OCI-LY1 (cell line): ENCODE data around the gene IRS1.

Experiments used
- H2AFZ ChIP-seq: fragments of 200-600 bp; sonication (generic), shearing (Covaris generic); 2 replicates; pipeline ENCODE4 v1.6.0; 2014; ENCODE audit warnings: antibody characterized with exemption, mild to moderate bottlenecking, low read length
- H3F3A ChIP-seq: fragments of 200-600 bp; sonication (generic), shearing (Covaris generic); 2 replicates; pipeline ENCODE4 v1.6.0; 2014; ENCODE audit warnings: mild to moderate bottlenecking, antibody characterized with exemption, low read length, moderate library complexity; ENCODE audit not compliant: insufficient read depth
- H3K27ac ChIP-seq: fragments of 200-600 bp; sonication (generic); 2 replicates; pipeline ENCODE4 v1.5.1; 2014; ENCODE audit warnings: low read length, mixed run types, mild to moderate bottlenecking, low read depth; ENCODE audit not compliant: poor library complexity, severe bottlenecking
- H3K27me3 ChIP-seq: fragments of 200-600 bp; sonication (generic); 2 replicates; pipeline ENCODE4 v1.6.0; 2014; ENCODE audit warnings: antibody characterized with exemption, mild to moderate bottlenecking, low read length, moderate library complexity; ENCODE audit not compliant: insufficient read depth
- H3K36me3 ChIP-seq: fragments of 200-600 bp; sonication (generic); 2 replicates; pipeline ENCODE4 v1.6.1; 2014; ENCODE audit warnings: mild to moderate bottlenecking, antibody characterized with exemption, low read length, moderate library complexity, mixed read lengths; ENCODE audit not compliant: insufficient read depth
- H3K4me1 ChIP-seq: fragments of 200-600 bp; sonication (generic); 2 replicates; pipeline ENCODE4 v1.5.1; 2014; ENCODE audit warnings: mild to moderate bottlenecking, low read length, moderate library complexity; ENCODE audit not compliant: insufficient read depth, severe bottlenecking
- H3K4me2 ChIP-seq: fragments of 200-600 bp; sonication (generic), shearing (Covaris generic); 2 replicates; pipeline ENCODE4 v1.6.1; 2014; ENCODE audit warnings: low read length
- H3K4me3 ChIP-seq: fragments of 200-600 bp; sonication (generic); 2 replicates; pipeline ENCODE4 v1.5.1; 2014; ENCODE audit warnings: low read length, low read depth, mild to moderate bottlenecking, mixed read lengths; ENCODE audit not compliant: poor library complexity, severe bottlenecking
- H3K79me2 ChIP-seq: fragments of 200-600 bp; shearing (Covaris generic); 2 replicates; pipeline ENCODE4 v1.6.1; 2016; ENCODE audit warnings: mixed run types, low read length, mixed read lengths; ENCODE audit not compliant: insufficient read depth
- H3K9ac ChIP-seq: fragments of 200-600 bp; sonication (generic), shearing (Covaris generic); 2 replicates; pipeline ENCODE4 v1.6.1; 2014; ENCODE audit warnings: mild to moderate bottlenecking, low read length, mixed read lengths
- H3K9me2 ChIP-seq: fragments of 200-600 bp; sonication (generic), shearing (Covaris generic); 2 replicates; pipeline ENCODE4 v1.6.1; 2014; ENCODE audit warnings: low read depth, mild to moderate bottlenecking, low read length, mixed read lengths
- H3K9me3 ChIP-seq: fragments of 200-600 bp; shearing (Covaris generic); 2 replicates; pipeline ENCODE4 v1.6.1; 2014; ENCODE audit warnings: low read length, mixed read lengths
- H4K20me1 ChIP-seq: fragments of 200-600 bp; sonication (generic), shearing (Covaris generic); 2 replicates; pipeline ENCODE4 v1.6.0; 2016; ENCODE audit warnings: mild to moderate bottlenecking, low read length; ENCODE audit not compliant: insufficient read depth
- CTCF ChIP-seq: fragments of 200-600 bp; sonication (generic), shearing (Covaris generic); IDR thresholded peaks from 2 replicates; pipeline ENCODE4 v1.5.1; 2017; ENCODE audit warnings: mild to moderate bottlenecking, antibody characterized with exemption, low read length, moderate library complexity, mixed read lengths
- EZH2 ChIP-seq: fragments of 200-600 bp; sonication (generic), shearing (Covaris generic); IDR thresholded peaks from 2 replicates; pipeline ENCODE4 v1.8.0; 2017; ENCODE audit warnings: borderline replicate concordance, mixed run types, mild to moderate bottlenecking, antibody characterized with exemption, low read length, moderate library complexity, mixed read lengths

The IRS1 gene

GRCh38 chr2:226747288-226747687 lies 52.3 kb downstream of the IRS1 start:
- Histone ChIP-seq H3K79me2 (no peaks in the 10 kb centered on the region), H3K27ac (no peak overlapping the region), H3K9me3 (no peaks in the 10 kb centered on the region), H4K20me1 (no peaks in the 10 kb centered on the region), H2AFZ (no peak overlapping the region), H3K27me3 (no peaks in the 10 kb centered on the region), H3K4me1 (no peaks in the 10 kb centered on the region), H3K36me3 (no peaks in the 10 kb centered on the region), H3K4me2 (no peak overlapping the region), H3F3A (no peaks in the 10 kb centered on the region), H3K9ac (no peak overlapping the region), H3K4me3 (no peak overlapping the region), H3K9me2 (no peaks in the 10 kb centered on the region)
- TF ChIP-seq EZH2: no peak

- Histone ChIP-seq H3K4me3 (no peak overlapping the region), H4K20me1 (no peaks in the 10 kb centered on the region), H3F3A (no peaks in the 10 kb centered on the region), H2AFZ (no peak overlapping the region), H3K27me3 (no peaks in the 10 kb centered on the region), H3K27ac (no peak overlapping the region), H3K9ac (no peak overlapping the region), H3K36me3 (no peaks in the 10 kb centered on the region), H3K9me2 (no peaks in the 10 kb centered on the region), H3K4me2 (no peak overlapping the region), H3K79me2 (no peaks in the 10 kb centered on the region), H3K4me1 (no peaks in the 10 kb centered on the region), H3K9me3 (no peaks in the 10 kb centered on the region)
- no peak for TF ChIP-seq CTCF
- no peak for TF ChIP-seq EZH2
Measured at GRCh38 chr2:226746196-226746800, 53.3 kb downstream of the IRS1 start.

- H3K36me3 ChIP-seq: no peaks in the 10 kb centered on the region
- H3F3A ChIP-seq: no peaks in the 10 kb centered on the region
- H3K4me3 ChIP-seq: no peak overlapping the region
- H3K79me2 ChIP-seq: no peaks in the 10 kb centered on the region
- TF ChIP-seq CTCF (no peak), EZH2 (no peak)
- H4K20me1 ChIP-seq: no peaks in the 10 kb centered on the region
- no peak overlapping the region for H3K9ac ChIP-seq
- H3K27ac ChIP-seq: no peak overlapping the region
- H3K4me1 ChIP-seq: no peaks in the 10 kb centered on the region
- H3K27me3 ChIP-seq: no peaks in the 10 kb centered on the region
- no peak overlapping the region for H2AFZ ChIP-seq
- H3K9me3 ChIP-seq: no peaks in the 10 kb centered on the region
- no peak overlapping the region for H3K4me2 ChIP-seq
- no peaks in the 10 kb centered on the region for H3K9me2 ChIP-seq
Measured at GRCh38 chr2:226743915-226744314, 55.7 kb downstream of the IRS1 start.

- Histone ChIP-seq H3K4me3 (no peak overlapping the region), H4K20me1 (no peaks in the 10 kb centered on the region), H3K4me1 (no peaks in the 10 kb centered on the region), H3K79me2 (no peaks in the 10 kb centered on the region), H3K27ac (no peak overlapping the region), H2AFZ (no peak overlapping the region), H3F3A (no peaks in the 10 kb centered on the region), H3K27me3 (no peaks in the 10 kb centered on the region), H3K36me3 (no peaks in the 10 kb centered on the region), H3K4me2 (no peak overlapping the region), H3K9me3 (0 out of 2 replicates have a peak, but pooled peaks cover 2% of the 10 kb centered on the region), H3K9me2 (no peaks in the 10 kb centered on the region), H3K9ac (no peak overlapping the region)
- TF ChIP-seq CTCF (no peak), EZH2 (no peak)
Measured at GRCh38 chr2:226742347-226742746, 57.3 kb downstream of the IRS1 start.
